GM21515 (cell line): ENCODE data around the gene LITAFD.
"Not testable (repeated sequence)": the region's sequence is repeated elsewhere in the genome, so short reads cannot be mapped to it uniquely, and the experiment has no call there.

Source experiments
- ATAC-seq: cut with Tn5 transposase; IDR thresholded peaks from one replicate; pipeline ENCODE4 v1.9.1; 2021; ENCODE audit not compliant: unreplicated experiment

Gene LITAFD

GRCh38 chr16:8882041-8882617, at the start of gene LITAFD:
Gene LITAFD, plus strand, starts transcription at chr16:8882351. Its CDS starts 2,005 bp downstream, at chr16:8884356.
- no peak for ATAC-seq

- ATAC-seq, result no peak
These were observed 49.4 kb upstream of the LITAFD start for GRCh38 chr16:8832717-8833105.

GRCh38 chr16:8836797-8837196, 45.4 kb upstream of the LITAFD start:
- not testable (repeated sequence) for ATAC-seq

- ATAC-seq, result not testable (repeated sequence)
These were observed 44.6 kb upstream of the LITAFD start for GRCh38 chr16:8837594-8837993.

GRCh38 chr16:8842016-8842415, 40.1 kb upstream of the LITAFD start:
- ATAC-seq, result not testable (repeated sequence)

GRCh38 chr16:8843296-8843695, 38.9 kb upstream of the LITAFD start:
- ATAC-seq, result not testable (repeated sequence)

- ATAC-seq, result no peak
These were observed 36.4 kb upstream of the LITAFD start for GRCh38 chr16:8845699-8846298.

- no peak for ATAC-seq
These were observed 35.7 kb upstream of the LITAFD start for GRCh38 chr16:8846401-8846932.

- no peak for ATAC-seq
These were observed 35.0 kb upstream of the LITAFD start for GRCh38 chr16:8847145-8847544.

GRCh38 chr16:8847623-8848022, 34.5 kb upstream of the LITAFD start:
- ATAC-seq, result no peak

GRCh38 chr16:8848231-8848938, 33.8 kb upstream of the LITAFD start:
- no peak for ATAC-seq

- no peak for ATAC-seq
These were observed 33.2 kb upstream of the LITAFD start for GRCh38 chr16:8848939-8849391.

- ATAC-seq, result no peak
These were observed 32.6 kb upstream of the LITAFD start for GRCh38 chr16:8849411-8850011.

GRCh38 chr16:8850279-8850885, 31.8 kb upstream of the LITAFD start:
- ATAC-seq, result no peak

- no peak for ATAC-seq
These were observed 30.3 kb upstream of the LITAFD start for GRCh38 chr16:8851761-8852403.

GRCh38 chr16:8852534-8852933, 29.6 kb upstream of the LITAFD start:
- no peak for ATAC-seq

- no peak for ATAC-seq
These were observed 29.0 kb upstream of the LITAFD start for GRCh38 chr16:8853150-8853549.

- no peak for ATAC-seq
These were observed 28.5 kb upstream of the LITAFD start for GRCh38 chr16:8853611-8854010.

GRCh38 chr16:8854298-8854948, 27.7 kb upstream of the LITAFD start:
- no peak for ATAC-seq
